Neural cell (in vitro differentiated cells): ENCODE data around the gene ACTRT1. TPM values are rescaled to one million over a fixed set of nuclear protein-coding genes. Genes with fewer than 3 reads are reported as not detected.

Experiments used
- H2AFZ ChIP-seq: fragments of 200-600, 300-800 bp; sonication (generic), shearing (Covaris generic); 2 replicates; pipeline ENCODE4 v1.6.0; 2014; ENCODE audit warnings: low read depth, mild to moderate bottlenecking, antibody characterized with exemption, low read length, moderate library complexity
- H3F3A ChIP-seq: fragments of 200-600 bp; shearing (Covaris generic); 2 replicates; pipeline ENCODE4 v1.6.1; 2016; ENCODE audit warnings: mild to moderate bottlenecking, moderate library complexity, mixed read lengths, antibody characterized with exemption, low read length; ENCODE audit not compliant: insufficient read depth, poor library complexity, severe bottlenecking
- H3K27ac ChIP-seq: fragments of 200-600, 300-800 bp; sonication (generic), shearing (Covaris generic); 2 replicates; pipeline ENCODE4 v1.5.1; 2014; ENCODE audit warnings: mild to moderate bottlenecking, low read length, moderate library complexity
- H3K27me3 ChIP-seq: fragments of 300-800, 200-600 bp; sonication (generic), shearing (Covaris generic); 2 replicates; pipeline ENCODE4 v1.6.0; 2014; ENCODE audit warnings: mild to moderate bottlenecking, low read depth, low read length, moderate library complexity; ENCODE audit not compliant: insufficient read depth
- H3K36me3 ChIP-seq: fragments of 300-800, 200-600 bp; sonication (generic), shearing (Covaris generic); 2 replicates; pipeline ENCODE4 v1.5.1; 2014; ENCODE audit warnings: mild to moderate bottlenecking, antibody characterized with exemption, low read length, moderate library complexity; ENCODE audit not compliant: insufficient read depth
- H3K4me2 ChIP-seq: fragments of 300-800, 200-600 bp; sonication (generic), shearing (Covaris generic); 2 replicates; pipeline ENCODE4 v1.6.0; 2014; ENCODE audit warnings: mild to moderate bottlenecking, low read length
- H3K4me3 ChIP-seq: fragments of 300-800, 200-600 bp; sonication (generic), shearing (Covaris generic); 2 replicates; pipeline ENCODE4 v1.5.1; 2014; ENCODE audit warnings: mild to moderate bottlenecking, low read length, moderate library complexity
- H3K79me2 ChIP-seq: fragments of 200-600 bp; shearing (Covaris generic); replicated peaks from 2 replicates; pipeline ENCODE4 v1.6.0; 2014; ENCODE audit warnings: mild to moderate bottlenecking, low read length, moderate library complexity; ENCODE audit not compliant: insufficient read depth
- H3K9ac ChIP-seq: fragments of 300-800, 200-600 bp; sonication (generic), shearing (Covaris generic); 2 replicates; pipeline ENCODE4 v1.6.1; 2016; ENCODE audit warnings: mild to moderate bottlenecking, low read length, mixed read lengths
- H3K9me2 ChIP-seq: fragments of 200-600 bp; shearing (Covaris generic); 2 replicates; pipeline ENCODE4 v1.6.1; 2016; ENCODE audit warnings: mild to moderate bottlenecking, low read length, mixed read lengths; ENCODE audit not compliant: insufficient read depth
- H3K9me3 ChIP-seq: fragments of 200-600, 300-800 bp; sonication (generic), shearing (Covaris generic); 2 replicates; pipeline ENCODE4 v1.6.1; 2016; ENCODE audit warnings: mild to moderate bottlenecking, mixed run types, low read length, moderate library complexity, mixed read lengths
- H4K20me1 ChIP-seq: fragments of 200-600 bp; shearing (Covaris generic); 2 replicates; pipeline ENCODE4 v1.6.1; 2016; ENCODE audit warnings: mild to moderate bottlenecking, mixed run types; ENCODE audit not compliant: insufficient read depth
- CTCF ChIP-seq: fragments of 450-650 bp; IDR thresholded peaks from 2 replicates; pipeline ENCODE4 v1.5.1; 2014; ENCODE audit warnings: antibody characterized with exemption, mild to moderate bottlenecking, moderate library complexity; ENCODE audit not compliant: poor library complexity, severe bottlenecking
- EP300 ChIP-seq: fragments of 450-650 bp; conservative IDR thresholded peaks from 2 replicates; pipeline ENCODE4 v1.6.1; 2014; ENCODE audit warnings: antibody characterized with exemption, mild to moderate bottlenecking, moderate library complexity; ENCODE audit not compliant: poor library complexity, severe bottlenecking
- EZH2 ChIP-seq: fragments of 200-600, 300-800 bp; shearing (Covaris generic), sonication (generic); IDR thresholded peaks from 2 replicates; pipeline ENCODE4 v1.6.1; 2014; ENCODE audit warnings: antibody characterized with exemption, low read length, borderline replicate concordance, mild to moderate bottlenecking; ENCODE audit not compliant: insufficient read depth, poor library complexity, severe bottlenecking
- MXI1 ChIP-seq: fragments of 450-650 bp; conservative IDR thresholded peaks from 2 replicates; pipeline ENCODE4 v1.6.1; 2014; ENCODE audit warnings: antibody characterized with exemption, mild to moderate bottlenecking; ENCODE audit not compliant: poor library complexity, severe bottlenecking
- POLR2AphosphoS5 ChIP-seq: IDR thresholded peaks from 2 replicates; pipeline ENCODE4 v1.6.1; 2012
- RAD21 ChIP-seq: fragments of 450-650 bp; conservative IDR thresholded peaks from 2 replicates; pipeline ENCODE4 v1.6.1; 2014; ENCODE audit warnings: antibody characterized with exemption, mild to moderate bottlenecking, moderate library complexity
- REST ChIP-seq: IDR thresholded peaks from 2 replicates; pipeline ENCODE4 v1.6.1; 2012; ENCODE audit warnings: borderline replicate concordance
- SMC3 ChIP-seq: fragments of 450-650 bp; conservative IDR thresholded peaks from 2 replicates; pipeline ENCODE4 v1.6.1; 2014; ENCODE audit warnings: antibody characterized with exemption, mild to moderate bottlenecking, moderate library complexity; ENCODE audit not compliant: poor library complexity
- TAF1 ChIP-seq: IDR thresholded peaks from 2 replicates; pipeline ENCODE4 v1.6.1; 2012; ENCODE audit warnings: low read depth
- polyA plus RNA-seq: library from polyadenylated mRNA; depleted of rRNA; stranded (reverse); fragments of >200 nt; gene quantifications from 2 replicates; pipeline ENCODE4 v1.2.3, GENCODE V29; 2014

The ACTRT1 gene
- polyA plus RNA-seq, 1 donor from 2014 or later = not detected

GRCh38 chrX:128035318-128035717 is 16.9 kb downstream of the ACTRT1 start:
- H2AFZ ChIP-seq = no peak overlapping the region
- no peaks in the 10 kb centered on the region for H4K20me1 ChIP-seq
- no peaks in the 10 kb centered on the region for H3K27me3 ChIP-seq
- H3K9me3 ChIP-seq = no peaks in the 10 kb centered on the region
- H3K27ac ChIP-seq = no peak overlapping the region
- no peak overlapping the region for H3K4me2 ChIP-seq
- H3K4me3 ChIP-seq = no peak overlapping the region
- no peaks in the 10 kb centered on the region for H3K36me3 ChIP-seq
- H3K9me2 ChIP-seq = no peaks in the 10 kb centered on the region
- H3K9ac ChIP-seq = no peak overlapping the region
- no peaks in the 10 kb centered on the region for H3F3A ChIP-seq
- H3K79me2 ChIP-seq = no peaks in the 10 kb centered on the region
- TF ChIP-seq SMC3 = no peak
- TF ChIP-seq REST = no peak
- TF ChIP-seq CTCF = no peak
- no peak for TF ChIP-seq EZH2
- no peak for TF ChIP-seq TAF1
- TF ChIP-seq MXI1 = no peak
- TF ChIP-seq EP300 = no peak
- no peak for TF ChIP-seq RAD21
- no peak for TF ChIP-seq POLR2AphosphoS5

GRCh38 chrX:128021566-128021965 is 30.6 kb downstream of the ACTRT1 start:
- Histone ChIP-seq H3F3A (no peaks in the 10 kb centered on the region), H3K27me3 (no peaks in the 10 kb centered on the region), H3K79me2 (no peaks in the 10 kb centered on the region), H2AFZ (no peak overlapping the region), H4K20me1 (no peaks in the 10 kb centered on the region), H3K27ac (no peak overlapping the region), H3K9ac (no peak overlapping the region), H3K9me2 (no peaks in the 10 kb centered on the region), H3K4me3 (no peak overlapping the region), H3K4me2 (no peak overlapping the region), H3K9me3 (no peaks in the 10 kb centered on the region), H3K36me3 (no peaks in the 10 kb centered on the region)
- TF ChIP-seq MXI1 = no peak
- no peak for TF ChIP-seq SMC3
- TF ChIP-seq REST = no peak
- TF ChIP-seq TAF1 = no peak
- TF ChIP-seq POLR2AphosphoS5 = no peak
- no peak for TF ChIP-seq EZH2
- TF ChIP-seq CTCF = no peak
- no peak for TF ChIP-seq EP300
- TF ChIP-seq RAD21 = no peak
